Upper lobe of left lung (tissue), 6 donors: Measurements from ENCODE around the gene TBCA. TPM values are rescaled to one million over a fixed set of nuclear protein-coding genes. Genes with fewer than 3 reads are reported as not detected.

Source experiments
- ATAC-seq, 2 donors: fragments of 200-7000 bp; cut with Tn5 transposase; one replicate each; pipeline ENCODE4 v1.9.1; 2022; ENCODE audit warnings: mild to moderate bottlenecking in 2 of 2, moderate library complexity in 2 of 2; ENCODE audit not compliant: low FRiP score in 2 of 2
- DNase-seq, 2 donors: peaks; one replicate each; pipeline ENCODE4 v3.0.0-alpha.2; 2019 to 2020
- H3K27ac ChIP-seq, 4 donors: fragments of 200-600 bp; sonication (generic); one replicate each; pipeline ENCODE4 v1.5.1; 2016 to 2019
- H3K27me3 ChIP-seq, 4 donors: fragments of 200-600 bp; sonication (generic); one replicate each; pipeline ENCODE4 v1.5.1; 2017 to 2019
- H3K36me3 ChIP-seq, 4 donors: fragments of 200-600 bp; sonication (generic); one replicate each; pipeline ENCODE4 v1.5.1; 2016 to 2019
- H3K4me1 ChIP-seq, 4 donors: fragments of 200-600 bp; sonication (generic); one replicate each; pipeline ENCODE4 v1.5.1; 2018 to 2019
- H3K4me3 ChIP-seq, 4 donors: fragments of 200-600 bp; sonication (generic); one replicate each; pipeline ENCODE4 v1.5.1; 2017 to 2019; ENCODE audit warnings: mild to moderate bottlenecking in 2 of 4, moderate library complexity in 1 of 4
- H3K9me3 ChIP-seq, 4 donors: fragments of 200-600 bp; sonication (generic); one replicate each; pipeline ENCODE4 v1.5.1; 2018 to 2019
- CTCF ChIP-seq, 6 experiments: fragments of 450-650 bp in 4 of 6; fragments of 200-600 bp in 2 of 6; sonication (generic) in 2 of 6; IDR thresholded peaks; one replicate each; pipeline ENCODE4 v1.5.1; 2016 to 2019; ENCODE audit warnings: antibody characterized with exemption in 6 of 6
- EP300 ChIP-seq, 4 donors: sonication (generic); formaldehyde crosslinking; IDR thresholded peaks; one replicate each; pipeline ENCODE4 v1.5.1; 2017; ENCODE audit warnings: antibody characterized with exemption in 4 of 4, control low read depth in 2 of 4
- POLR2A ChIP-seq, 4 donors: fragments of 450-650 bp; IDR thresholded peaks; one replicate each; pipeline ENCODE4 v1.5.1; 2016 to 2017; ENCODE audit warnings: antibody characterized with exemption in 4 of 4, mild to moderate bottlenecking in 2 of 4
- POLR2AphosphoS5 ChIP-seq, 2 donors: sonication (generic); formaldehyde crosslinking; IDR thresholded peaks; one replicate each; pipeline ENCODE4 v1.5.1; 2017; ENCODE audit warnings: antibody characterized with exemption in 2 of 2
- WGBS, 2 donors: methylation state at CpG; one replicate each; pipeline ENCODE4 v1.1.5; 2017 to 2018; 5-methylcytosine and 5-hydroxymethylcytosine counted together
- total RNA-seq, 6 donors: library from RNA; depleted of rRNA in 4 of 6; stranded (reverse); fragments of >200 nt in 4 of 6; gene quantifications; one replicate each; pipeline versions ENCODE4 v1.1.0 to v1.2.1, GENCODE V29; 2016 to 2021
- donor health status: DM: no; HTN: no; CAD: no; lungs with moderate emphysema.
- donor health status: DM: no; HTN: yes; CAD: no; lungs with severe emphysema.

TBCA gene
- total RNA-seq, 6 donors from 2014 or later = 69.2 to 163 (median 124) TPM

- no peak overlapping the region for H3K4me3 ChIP-seq
- H3K4me1 ChIP-seq = peaks cover 12 to 22% (median 14%) of the 10 kb centered on the region in 4 donors
- no peaks in the 10 kb centered on the region for H3K36me3 ChIP-seq
- DNase-seq = no peak
- TF ChIP-seq POLR2A (IDR thresholded peaks at IDR 0.05) (no peak), EP300 (IDR thresholded peaks at IDR 0.05) (no peak), CTCF (IDR thresholded peaks at IDR 0.05) (no peak), POLR2AphosphoS5 (IDR thresholded peaks at IDR 0.05) (no peak)
- no peak overlapping the region for H3K27ac ChIP-seq
- ATAC-seq = no peak
- WGBS, 2 donors = 91 to 94% methylated on average over 2 of the region's 2 CpGs
- H3K27me3 ChIP-seq = no peaks in the 10 kb centered on the region
- H3K9me3 ChIP-seq = no peaks in the 10 kb centered on the region
Observed at GRCh38 chr5:77778881-77779438, 2.8 kb upstream of the TBCA start.

DNA sequence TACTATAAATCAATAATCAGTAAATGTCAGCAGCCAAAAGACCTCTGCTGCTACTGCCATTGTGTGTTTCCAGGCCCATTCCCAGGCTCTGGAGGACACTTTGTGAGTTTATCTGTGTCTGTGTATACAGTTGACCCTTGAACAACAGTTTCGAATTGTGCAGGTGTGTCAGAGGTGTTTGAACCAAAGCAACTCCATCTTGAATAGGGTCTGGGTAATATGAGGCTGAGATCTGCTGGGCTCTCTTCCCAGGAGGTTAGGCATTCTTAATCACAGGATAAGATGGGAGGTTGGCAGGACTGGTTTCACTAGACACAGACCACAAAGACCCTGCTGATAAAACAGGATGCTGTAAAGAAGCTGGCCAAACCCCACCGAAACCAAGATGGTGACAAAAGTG is 2.3 kb upstream of the TBCA start:
- Histone ChIP-seq H3K36me3 (peaks cover 0 to 1% (median 0%) of the 10 kb centered on the region in 4 donors), H3K4me3 (no peak overlapping the region), H3K27me3 (no peaks in the 10 kb centered on the region), H3K27ac (no peak overlapping the region), H3K9me3 (no peaks in the 10 kb centered on the region), H3K4me1 (peaks cover 16 to 27% (median 20%) of the 10 kb centered on the region in 4 donors)
- TF ChIP-seq EP300 (IDR thresholded peaks at IDR 0.05) (no peak), POLR2AphosphoS5 (IDR thresholded peaks at IDR 0.05) (no peak), CTCF (IDR thresholded peaks at IDR 0.05) (no peak), POLR2A (IDR thresholded peaks at IDR 0.05) (no peak)
- DNase-seq (no peak), ATAC-seq (no peak)
- 94 to 97% methylated on average over 2 of the region's 2 CpGs for WGBS, 2 donors

GRCh38 chr5:77777911-77778310 is 1.8 kb upstream of the TBCA start:
- Histone ChIP-seq H3K4me1 (peaks cover 21 to 32% (median 24%) of the 10 kb centered on the region in 4 donors), H3K4me3 (no peak overlapping the region), H3K27ac (no peak overlapping the region), H3K27me3 (no peaks in the 10 kb centered on the region), H3K9me3 (no peaks in the 10 kb centered on the region), H3K36me3 (peaks cover 0 to 5% (median 0%) of the 10 kb centered on the region in 4 donors)
- 89 to 90% methylated on average over 3 of the region's 3 CpGs for WGBS, 2 donors
- no peak for ATAC-seq
- no peak for TF ChIP-seq EP300 (IDR thresholded peaks at IDR 0.05)
- no peak for TF ChIP-seq CTCF (IDR thresholded peaks at IDR 0.05)
- TF ChIP-seq POLR2AphosphoS5 (IDR thresholded peaks at IDR 0.05) = no peak
- TF ChIP-seq POLR2A (IDR thresholded peaks at IDR 0.05) = no peak
- DNase-seq = no peak

GRCh38 chr5:77777281-77777892 is 1.2 kb upstream of the TBCA start:
- no peak overlapping the region for H3K27ac ChIP-seq
- peaks cover 21 to 37% (median 28%) of the 10 kb centered on the region in 4 donors for H3K4me1 ChIP-seq
- DNase-seq = no peak
- H3K36me3 ChIP-seq = peaks cover 0 to 5% (median 0%) of the 10 kb centered on the region in 4 donors
- TF ChIP-seq POLR2A (IDR thresholded peaks at IDR 0.05) (no peak), CTCF (IDR thresholded peaks at IDR 0.05) (no peak), EP300 (IDR thresholded peaks at IDR 0.05) (no peak), POLR2AphosphoS5 (IDR thresholded peaks at IDR 0.05) (no peak)
- ATAC-seq = no peak
- whole genome bisulfite sequencing, 2 donors = 85 to 86% methylated on average over 11 of the region's 11 CpGs
- no peaks in the 10 kb centered on the region for H3K9me3 ChIP-seq
- H3K4me3 ChIP-seq = no peak overlapping the region
- no peaks in the 10 kb centered on the region for H3K27me3 ChIP-seq
